H1 (cell line): Measurements from ENCODE around the gene TEX48. TPM values are rescaled to one million over a fixed set of nuclear protein-coding genes. Genes with fewer than 3 reads are reported as not detected.

Source experiments
- EZH2 ChIP-seq: fragments of 200-600 bp; sonication (generic); IDR thresholded peaks from 2 replicates; pipeline ENCODE4 v1.7.1; 2012; ENCODE audit warnings: low read depth, mild to moderate bottlenecking, moderate library complexity, low read length, inconsistent platforms; ENCODE audit not compliant: severe bottlenecking
- RXRA ChIP-seq: IDR thresholded peaks from 2 replicates; pipeline ENCODE4 v1.6.1; 2011; ENCODE audit warnings: low read depth, mild to moderate bottlenecking, low read length, moderate library complexity; ENCODE audit not compliant: insufficient read depth
- polyA plus RNA-seq, 7 experiments: library from polyadenylated mRNA; depleted of rRNA in 3 of 7; stranded (reverse) in 5 of 7; unstranded in 2 of 7; fragments of >200 nt in 5 of 7; fragments of 200-250 nt in 2 of 7; gene quantifications; 1 replicate in 5 of 7; 2 replicates in 1 of 7; 4 replicates in 1 of 7; pipeline versions ENCODE4 v1.2.1 to v1.2.3, GENCODE V29; 2011 to 2013; ENCODE audit warnings: missing spikeins in 2 of 7, mixed read lengths in 2 of 7
- total RNA-seq: library from RNA; stranded (reverse); fragmentation: NEBNext Ultra II Directional; extraction: Animal tissue kit (Norgen Biotek cat#: 25700); gene quantifications from 2 replicates; pipeline ENCODE4 v1.2.1, GENCODE V29; 2021
- TF ChIP-seq, protein P1 (sequence below): IDR thresholded peaks from 2 replicates; pipeline ENCODE4 v1.6.1; 2011; ENCODE audit warnings: low read length, improper control_type of control experiment

The TEX48 gene
- total and polyA plus RNA-seq, 2 of the 8 experiments (the other 6 are each of a cell fraction or from before 2014, with no cell fraction given), result not detected

GRCh38 chr9:114720086-114720676 is 38.2 kb upstream of the TEX48 start (continued):
- TF ChIP-seq, protein P1, sequence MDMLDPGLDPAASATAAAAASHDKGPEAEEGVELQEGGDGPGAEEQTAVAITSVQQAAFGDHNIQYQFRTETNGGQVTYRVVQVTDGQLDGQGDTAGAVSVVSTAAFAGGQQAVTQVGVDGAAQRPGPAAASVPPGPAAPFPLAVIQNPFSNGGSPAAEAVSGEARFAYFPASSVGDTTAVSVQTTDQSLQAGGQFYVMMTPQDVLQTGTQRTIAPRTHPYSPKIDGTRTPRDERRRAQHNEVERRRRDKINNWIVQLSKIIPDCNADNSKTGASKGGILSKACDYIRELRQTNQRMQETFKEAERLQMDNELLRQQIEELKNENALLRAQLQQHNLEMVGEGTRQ, result no peak
- TF ChIP-seq RXRA (no peak), EZH2 (no peak)
